HG03064 (cell line): ENCODE results near the gene IL25.
"Not testable (repeated sequence)": the region's sequence is repeated elsewhere in the genome, so short reads cannot be mapped to it uniquely, and the experiment has no call there.

Source experiments
- ATAC-seq: cut with Tn5 transposase; IDR thresholded peaks from one replicate; pipeline ENCODE4 v1.9.1; 2021; ENCODE audit warnings: low read depth; ENCODE audit not compliant: unreplicated experiment

The IL25 gene

DNA sequence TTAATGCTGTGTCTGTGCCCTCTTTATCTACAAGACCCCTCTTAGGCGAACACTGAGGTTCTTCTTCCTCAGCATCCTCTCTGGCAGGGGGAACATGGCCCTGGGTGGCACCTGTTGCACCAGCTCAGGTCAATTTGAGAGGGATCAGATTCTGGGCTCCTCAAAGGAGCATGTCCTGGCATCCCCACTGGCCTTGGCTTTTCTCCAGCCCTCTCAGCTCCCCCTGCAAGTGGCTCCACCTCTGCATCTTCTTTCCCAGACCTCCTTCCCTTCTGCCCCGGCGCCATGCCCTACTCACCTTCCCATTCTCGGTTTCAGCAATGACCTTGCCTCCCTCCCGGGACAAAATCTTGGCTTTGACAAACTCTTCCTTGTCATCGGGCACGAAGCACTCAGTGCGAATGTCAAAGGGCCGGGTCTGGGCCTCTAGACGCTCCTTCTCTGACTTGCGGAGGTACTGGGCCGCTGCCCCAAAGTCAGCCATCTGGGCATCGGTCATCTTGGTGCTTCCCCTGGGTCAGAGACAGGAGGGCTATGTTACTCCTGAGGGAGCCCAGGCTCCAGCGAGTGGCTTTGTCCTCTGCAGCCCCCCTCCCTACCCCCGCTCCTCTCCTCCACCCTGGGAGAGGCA lies 34.2 kb downstream of the IL25 start:
- no peak for ATAC-seq

DNA sequence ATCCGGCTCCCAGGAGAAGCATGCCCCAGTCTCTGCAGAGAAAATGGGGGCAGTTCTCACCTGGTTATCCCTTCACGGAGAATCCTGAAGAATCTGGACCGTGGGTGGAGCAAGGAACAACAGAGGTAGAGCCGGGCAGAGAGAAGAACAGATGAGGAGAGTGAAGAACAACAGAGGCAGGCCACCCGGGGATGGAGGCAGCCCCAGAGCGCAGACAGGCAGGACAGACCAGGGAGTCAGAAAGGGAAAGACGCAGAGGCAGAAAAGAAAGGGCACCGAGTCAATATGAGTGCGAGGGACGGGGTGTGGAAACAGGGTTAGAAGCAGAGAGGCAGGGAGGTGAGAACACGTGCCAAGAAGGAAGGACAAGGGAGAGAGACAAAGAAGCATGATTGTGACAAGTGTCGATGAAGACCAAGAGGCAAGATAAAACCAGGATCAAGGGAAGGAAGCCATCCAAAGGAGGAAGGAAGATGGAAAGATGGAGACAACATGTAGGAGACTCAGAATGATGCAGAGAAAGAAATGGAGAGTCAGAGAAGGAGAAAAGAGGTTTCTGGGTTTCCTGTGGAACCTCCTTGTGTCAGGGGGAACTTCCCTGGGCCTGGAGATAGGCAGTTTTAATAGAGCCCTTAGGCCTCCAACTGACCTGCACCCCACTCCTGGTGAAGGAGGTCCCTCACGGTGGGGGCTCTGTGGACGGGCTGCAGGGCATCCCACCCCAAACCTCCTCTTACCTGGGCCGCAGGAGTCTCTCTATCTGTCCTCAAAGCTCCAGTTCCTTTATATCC lies 35.1 kb downstream of the IL25 start, which contains the start of gene MYH6:
Gene MYH6 (minus strand): TSS at position 758 of the 791 bp plus-strand sequence. CDS start 1,050 bp downstream, outside the sequence.
- no peak for ATAC-seq

DNA sequence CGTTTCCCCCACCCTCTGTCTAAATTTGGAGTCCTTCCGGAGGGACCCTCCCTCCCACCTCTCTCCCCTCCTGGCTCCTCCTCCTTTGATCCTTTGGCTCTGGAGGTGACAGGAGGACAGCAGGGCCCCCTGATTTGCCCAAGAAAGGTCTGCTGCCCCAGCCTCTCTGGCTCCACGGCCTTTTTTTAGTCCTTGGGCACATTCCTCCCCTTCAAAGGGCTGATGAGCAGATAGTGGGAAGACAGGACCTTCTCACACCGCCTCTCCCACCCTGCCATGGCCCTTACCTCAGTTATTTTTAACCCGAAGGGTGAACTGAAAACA lies 35.7 kb downstream of the IL25 start:
- no peak for ATAC-seq

DNA sequence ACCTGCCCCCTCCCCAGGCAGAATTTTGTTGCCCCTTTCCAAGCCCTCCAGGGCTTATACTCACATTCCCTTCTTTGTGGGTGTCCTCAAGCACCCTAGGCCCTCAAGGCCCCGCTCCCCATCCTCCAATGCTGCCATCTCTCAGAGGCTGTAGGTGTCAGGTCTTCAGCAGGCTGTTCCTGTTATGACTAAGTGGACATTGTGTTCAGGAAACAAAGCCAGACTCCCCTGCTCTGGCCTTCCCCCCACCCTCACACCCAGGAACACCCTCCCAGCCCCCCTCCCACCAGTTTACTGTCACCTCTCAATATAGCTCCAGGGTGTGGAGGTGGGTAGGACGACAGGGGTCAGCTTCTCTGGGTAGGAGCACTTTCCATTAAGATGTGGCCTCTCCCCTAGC lies 36.9 kb downstream of the IL25 start:
- ATAC-seq = no peak

DNA sequence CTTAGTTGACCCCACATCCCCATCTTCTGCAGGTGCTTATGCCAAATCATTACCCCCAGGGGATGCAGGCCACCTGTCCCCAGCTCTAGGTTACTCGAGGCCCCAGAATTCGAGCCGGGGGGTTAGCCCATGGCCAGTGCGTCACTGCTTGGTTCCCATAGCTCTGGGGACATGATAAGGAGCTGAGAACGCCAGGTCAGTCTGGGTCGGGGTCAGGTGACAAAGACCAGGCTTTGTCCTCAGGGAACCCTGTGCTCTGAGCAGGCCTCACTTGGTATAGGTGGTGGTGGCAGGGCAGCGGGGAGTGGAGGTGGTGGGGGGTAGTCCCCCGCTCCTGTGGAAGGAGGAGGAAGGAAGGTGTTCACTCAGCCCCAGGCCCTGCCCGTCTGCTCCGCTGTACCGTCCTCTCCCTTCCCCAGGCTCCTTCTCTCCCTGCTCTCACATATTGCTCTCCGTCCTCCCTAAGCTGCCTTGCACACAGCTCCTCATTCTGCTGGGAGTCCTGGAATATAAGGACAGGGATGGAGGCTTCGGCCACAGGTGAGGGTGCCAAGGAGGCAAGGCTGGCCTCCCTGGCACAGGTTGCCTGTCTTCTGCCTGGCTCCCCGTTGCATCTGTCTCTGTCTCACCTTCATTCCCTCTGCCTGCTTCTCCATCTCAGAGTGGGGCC lies 37.5 kb downstream of the IL25 start:
- ATAC-seq = no peak

DNA sequence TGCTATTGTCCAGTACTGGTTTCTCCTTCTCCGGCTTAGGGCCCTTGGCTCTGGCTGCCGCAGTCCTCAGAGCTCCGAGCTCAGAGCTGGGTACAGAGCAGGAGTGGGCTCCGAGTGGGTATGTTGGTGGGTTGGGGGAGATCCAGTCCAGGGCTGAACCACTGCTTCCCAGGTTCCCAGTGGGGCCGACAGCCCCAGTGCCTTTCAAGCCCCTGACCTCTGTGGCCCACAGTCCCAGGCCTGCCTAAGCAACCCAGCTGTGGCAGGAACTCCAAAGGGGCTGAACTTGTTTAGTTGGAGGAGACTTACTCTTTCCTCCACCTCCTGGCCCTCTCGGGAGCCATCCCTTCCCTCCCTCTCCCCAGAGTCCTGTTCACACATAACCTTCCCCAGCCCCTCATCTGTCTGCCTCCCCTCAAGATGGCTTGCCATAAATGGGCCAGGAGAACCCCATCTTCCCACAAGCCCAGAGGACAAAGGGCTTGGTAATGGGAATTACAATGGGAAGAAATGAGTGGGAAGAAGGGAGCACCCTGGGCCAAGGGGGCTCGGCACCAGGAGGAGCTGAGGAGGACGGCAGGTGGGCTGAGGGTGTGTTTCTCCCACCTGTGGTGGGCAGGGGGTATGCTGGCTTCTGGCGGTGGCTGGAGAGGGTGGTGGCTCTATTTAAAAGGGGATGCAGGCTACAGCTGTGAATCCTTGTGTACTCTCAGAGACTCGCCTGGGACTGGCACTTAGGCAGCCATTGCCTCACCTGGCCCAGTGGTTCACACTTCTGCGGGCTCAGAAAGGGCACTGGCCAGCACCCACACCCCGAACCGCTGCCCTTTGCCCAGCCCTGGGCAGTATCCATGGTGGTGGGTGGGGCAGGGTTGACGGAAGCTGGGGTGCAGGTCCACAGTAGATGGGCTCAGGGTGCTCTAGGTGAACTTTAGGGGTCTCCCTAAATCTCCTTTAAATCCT lies 39.2 kb downstream of the IL25 start:
- ATAC-seq = no peak

DNA sequence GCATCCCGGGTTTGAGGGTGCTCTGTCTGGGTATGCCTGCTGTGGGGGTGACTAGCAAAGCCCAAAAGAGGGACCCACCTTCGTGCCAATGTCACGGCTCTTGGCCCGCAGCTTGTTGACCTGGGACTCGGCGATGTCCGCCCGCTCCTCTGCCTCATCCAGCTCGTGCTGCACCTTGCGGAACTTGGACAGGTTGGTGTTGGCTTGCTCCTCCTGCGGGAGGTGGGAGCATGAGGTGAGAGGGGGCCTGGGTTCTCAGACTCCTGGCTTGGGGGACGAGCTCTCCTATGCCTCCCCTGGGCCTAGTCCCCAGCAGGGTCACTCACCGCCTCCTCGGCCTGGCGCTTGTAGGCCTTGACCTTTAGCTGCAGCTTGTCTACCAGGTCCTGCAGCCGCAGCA lies 41.1 kb downstream of the IL25 start:
- no peak for ATAC-seq

DNA sequence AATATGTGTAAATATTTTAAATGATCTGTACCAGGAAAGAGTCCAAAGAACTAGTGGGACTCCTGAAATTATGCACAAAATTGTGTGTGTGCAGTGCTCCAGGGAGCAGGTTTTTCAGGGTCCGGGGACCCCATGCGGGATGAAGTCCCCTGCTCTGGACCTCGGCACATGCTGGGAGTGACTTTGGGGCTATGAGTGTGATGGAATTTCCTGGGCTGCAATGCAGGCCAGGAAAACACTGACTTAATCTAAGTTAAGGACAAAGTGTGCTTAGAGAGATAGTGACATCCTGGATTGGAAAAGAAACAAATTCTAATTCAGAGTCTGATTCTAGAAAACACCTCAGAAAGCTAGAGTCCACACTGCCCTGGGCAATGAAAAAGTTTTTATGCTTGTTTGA lies 41.6 kb downstream of the IL25 start:
- ATAC-seq = no peak

DNA sequence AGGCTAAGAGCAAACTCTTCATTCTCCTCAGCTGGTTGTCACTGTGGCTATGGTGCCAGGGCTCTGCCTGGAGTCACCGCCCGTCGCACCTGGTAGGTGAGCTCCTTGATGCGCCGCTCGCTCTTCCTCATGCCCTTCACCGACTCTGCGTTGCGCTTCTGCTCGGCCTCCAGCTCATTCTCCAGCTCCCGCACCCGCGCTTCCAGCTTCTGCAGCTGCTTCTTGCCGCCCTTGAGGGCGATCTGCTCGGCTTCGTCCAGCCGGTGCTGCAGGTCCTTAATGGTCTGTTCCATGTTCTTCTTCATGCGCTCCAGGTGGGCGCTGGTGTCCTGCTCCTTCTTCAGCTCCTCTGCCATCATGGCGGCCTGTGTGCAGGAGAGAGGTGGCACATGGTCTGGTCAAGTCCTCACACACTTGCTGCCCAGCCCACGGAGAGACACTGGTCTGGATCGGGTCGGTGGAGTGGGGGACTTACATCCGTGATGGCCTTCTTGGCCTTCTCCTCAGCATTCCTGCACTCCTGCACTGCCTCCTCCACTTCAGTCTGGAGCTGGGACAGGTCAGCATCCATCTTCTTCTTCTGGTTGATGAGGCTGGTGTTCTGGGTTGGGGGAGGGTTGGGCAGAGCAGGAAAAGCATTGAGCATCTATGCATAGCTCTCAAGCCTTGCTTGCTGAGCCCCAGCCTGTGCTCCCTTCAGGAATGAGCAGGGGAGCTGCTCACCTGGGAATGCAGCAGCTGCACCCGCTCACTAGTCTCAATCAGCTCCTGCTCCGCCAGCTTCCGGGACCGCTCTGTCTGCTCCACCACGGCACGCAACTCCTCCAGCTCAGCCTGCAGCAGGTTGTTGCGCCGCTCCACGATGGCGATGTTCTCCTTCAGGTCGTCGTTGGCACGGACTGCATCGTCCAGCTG lies 42.6 kb downstream of the IL25 start:
- no peak for ATAC-seq

DNA sequence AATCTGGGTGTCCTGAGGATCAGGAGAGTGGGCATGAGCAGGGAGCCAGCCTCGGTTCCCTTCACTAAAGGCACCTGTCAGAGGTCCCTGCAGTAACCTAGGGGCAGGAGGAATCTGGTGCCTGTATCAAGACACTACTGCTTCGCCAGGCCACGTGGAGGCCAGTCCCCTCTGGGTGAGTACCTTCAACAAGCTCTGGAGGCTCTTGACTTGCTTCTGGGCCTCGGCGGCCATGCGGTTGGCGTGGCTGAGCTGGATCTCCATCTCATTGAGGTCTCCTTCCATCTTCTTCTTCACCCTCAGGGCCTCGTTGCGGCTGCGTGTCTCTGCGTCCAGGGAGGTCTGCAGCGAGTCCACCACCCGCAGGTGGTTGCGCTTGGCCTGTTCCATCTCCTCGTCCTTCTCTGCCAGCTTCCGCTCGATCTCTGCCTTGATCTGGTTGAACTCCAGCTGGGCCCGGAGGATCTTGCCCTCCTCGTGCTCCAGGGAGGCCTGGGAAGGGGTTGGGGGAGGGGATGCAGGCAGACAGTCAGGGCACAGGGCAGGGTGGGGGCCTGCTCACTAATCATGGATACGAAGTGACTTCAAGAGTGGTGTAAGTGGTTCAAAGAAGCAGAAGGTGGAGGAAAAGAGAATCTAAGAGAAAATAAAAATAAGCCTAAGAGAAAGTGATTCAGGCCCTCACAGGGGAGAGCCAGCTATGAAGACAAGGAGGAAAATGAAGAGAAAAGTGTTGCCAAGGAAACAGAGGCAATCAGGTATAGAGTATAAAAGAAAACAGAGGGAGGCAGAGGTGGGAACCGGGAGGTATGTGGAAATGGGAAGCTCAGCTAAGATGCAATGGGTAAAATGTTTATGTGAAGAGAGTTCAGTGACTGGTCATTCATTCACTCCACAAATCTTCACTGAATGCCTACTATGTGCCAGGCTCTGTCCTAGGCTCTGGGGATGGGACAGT lies 43.5 kb downstream of the IL25 start:
- ATAC-seq = no peak

DNA sequence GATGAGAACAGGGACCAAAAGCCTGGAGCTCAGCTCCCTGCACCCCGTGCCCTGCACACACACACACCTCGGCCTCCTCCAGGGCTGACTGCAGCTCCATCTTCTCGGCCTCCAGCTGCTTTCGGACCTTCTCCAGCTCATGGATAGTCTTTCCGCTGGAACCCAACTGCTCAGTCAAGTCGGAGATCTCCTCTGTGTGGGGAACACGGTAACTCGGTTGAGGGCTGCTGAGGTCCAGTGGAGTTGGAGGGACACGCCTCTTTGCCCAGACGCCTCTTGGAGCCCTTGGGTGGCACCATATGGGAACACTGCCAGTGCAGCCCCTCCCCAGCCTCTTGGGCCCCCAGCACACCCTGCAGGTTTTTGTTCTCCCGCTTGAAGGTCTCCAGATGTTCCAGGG lies 44.2 kb downstream of the IL25 start:
- ATAC-seq = no peak

DNA sequence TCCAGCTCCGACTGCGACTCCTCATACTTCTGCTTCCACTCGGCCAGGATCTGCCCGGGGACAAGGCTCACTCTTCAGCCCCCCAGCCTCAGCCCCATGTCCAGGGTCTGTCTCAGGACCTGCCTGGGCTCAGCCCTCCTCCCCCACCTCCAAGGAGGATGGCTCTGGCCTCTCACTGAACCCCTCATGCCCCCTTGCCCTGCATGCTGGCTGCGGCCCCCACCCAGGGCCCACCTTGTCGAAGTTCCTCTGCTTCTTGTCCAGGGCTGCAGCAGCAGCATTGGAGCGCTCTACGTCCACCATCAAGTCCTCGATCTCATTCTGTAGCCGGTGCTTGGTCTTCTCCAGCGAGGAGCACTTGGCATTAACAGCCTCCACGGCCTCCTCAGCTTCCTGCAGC lies 44.7 kb downstream of the IL25 start:
- ATAC-seq = not testable (repeated sequence)

DNA sequence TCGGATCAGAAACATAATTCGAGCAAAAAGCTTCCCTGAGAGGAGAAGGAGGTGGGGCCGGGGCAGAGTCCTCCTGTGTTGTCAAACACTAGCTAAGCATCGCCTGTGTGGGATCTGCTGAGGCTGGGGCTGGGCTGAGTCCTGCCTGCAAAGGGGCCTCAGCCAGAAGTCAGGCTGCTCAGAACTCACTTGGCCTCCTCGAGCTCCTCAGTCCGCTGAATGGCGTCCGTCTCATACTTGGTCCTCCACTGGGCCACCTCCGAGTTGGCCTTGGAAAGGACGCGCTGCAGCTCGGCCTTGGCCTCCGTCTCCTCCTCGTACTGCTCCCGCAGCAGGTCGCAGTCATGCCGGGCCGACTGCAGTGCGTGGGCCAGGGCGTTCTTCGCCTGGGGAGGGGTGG lies 45.4 kb downstream of the IL25 start:
- no peak for ATAC-seq

DNA sequence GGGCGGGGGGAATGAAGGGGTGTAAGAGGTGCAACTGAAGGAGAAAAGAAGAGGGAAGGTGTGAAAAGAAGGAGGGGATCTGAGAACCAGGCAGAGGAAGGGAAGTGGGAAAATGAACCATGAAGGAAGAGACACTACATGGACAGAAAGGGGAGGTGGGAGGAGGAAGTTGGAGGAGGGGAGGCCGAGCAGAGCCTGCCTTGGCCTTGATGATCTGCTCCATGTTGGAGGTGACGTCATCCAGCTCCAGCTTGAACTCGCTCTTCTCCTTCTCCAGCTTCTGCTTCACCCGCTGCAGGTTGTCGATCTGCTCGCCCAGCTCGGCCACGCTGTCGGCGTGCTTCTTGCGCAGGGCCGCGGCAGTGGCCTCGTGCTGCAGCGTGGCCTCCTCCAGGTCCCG lies 47.0 kb downstream of the IL25 start:
- ATAC-seq = not testable (repeated sequence)

DNA sequence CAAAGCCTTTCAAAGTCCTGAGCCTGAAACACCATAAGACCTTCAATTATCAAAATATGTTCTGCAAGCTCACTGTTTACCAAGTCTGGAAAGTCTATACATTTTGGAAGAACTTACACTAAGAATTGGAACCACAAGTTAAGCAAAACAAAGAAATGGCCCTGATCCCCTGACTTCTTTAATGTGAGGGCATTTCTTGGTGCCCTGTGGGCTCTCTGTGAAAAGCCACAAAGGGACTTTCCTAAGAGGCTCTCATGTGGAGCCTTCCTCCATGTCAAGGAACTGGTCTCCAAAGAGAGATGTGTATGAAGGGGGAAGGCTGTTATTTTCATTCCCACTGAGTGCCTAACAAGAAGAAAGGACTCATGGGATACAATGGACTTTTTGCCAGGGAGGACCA lies 49.0 kb downstream of the IL25 start:
- no peak for ATAC-seq

DNA sequence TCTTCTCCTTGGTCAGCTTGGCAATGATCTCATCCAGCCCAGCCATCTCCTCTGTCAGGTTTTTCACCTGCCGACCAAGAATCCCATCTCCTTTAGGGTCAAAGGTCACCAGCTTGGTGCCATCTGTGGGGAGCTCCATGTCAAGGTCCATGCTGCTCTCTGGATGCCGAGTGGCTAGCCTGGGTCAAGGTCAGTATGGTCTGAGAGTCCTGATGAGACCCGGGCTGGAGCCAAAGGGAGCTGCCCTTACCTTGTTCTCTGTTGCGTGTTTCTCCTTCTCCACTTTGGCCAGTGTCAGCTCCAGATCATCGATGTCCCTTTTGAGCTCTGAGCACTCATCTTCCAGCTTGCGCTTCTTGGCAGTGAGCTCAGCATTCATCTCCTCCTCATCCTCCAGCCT lies 51.0 kb downstream of the IL25 start:
- no peak for ATAC-seq

DNA sequence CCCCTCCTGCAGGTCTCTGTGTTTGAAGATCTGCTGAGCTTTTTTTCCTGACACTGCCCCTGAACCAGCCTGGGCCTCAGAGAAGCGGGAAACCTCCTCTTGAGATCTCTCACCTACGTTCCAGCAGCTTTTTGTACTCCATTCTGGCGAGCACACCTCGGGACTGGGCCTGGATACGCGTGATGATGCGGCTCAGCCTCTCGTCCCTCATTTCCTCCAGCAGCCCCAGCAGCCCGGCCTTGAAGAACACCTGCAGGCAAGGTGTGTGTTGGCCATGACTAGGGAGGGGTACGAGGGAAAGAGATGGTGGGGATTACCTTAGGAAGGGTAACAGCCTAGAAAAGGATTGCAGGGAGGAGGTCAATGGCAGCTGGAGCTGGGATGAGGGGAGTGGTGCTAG lies 52.6 kb downstream of the IL25 start:
- ATAC-seq = no peak

DNA sequence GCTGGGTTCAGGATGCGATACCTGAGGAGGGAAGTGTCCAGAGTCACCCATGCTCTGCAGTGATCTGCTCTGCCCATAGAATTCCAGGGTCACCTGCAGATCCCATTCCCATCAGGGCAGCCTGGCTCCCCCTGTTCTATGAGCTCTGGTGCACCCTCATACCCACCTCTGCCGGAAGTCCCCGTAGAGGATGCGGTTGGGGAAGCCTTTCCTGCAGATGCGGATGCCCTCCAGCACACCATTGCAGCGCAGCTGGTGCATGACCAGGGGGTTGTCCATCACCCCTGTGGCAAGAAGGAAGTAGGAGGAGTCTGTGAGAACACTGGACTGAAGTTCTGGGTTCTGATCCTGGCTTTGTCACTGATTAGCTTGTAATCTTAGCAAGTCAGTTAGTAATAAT lies 53.2 kb downstream of the IL25 start:
- not testable (repeated sequence) for ATAC-seq
